ENCODE data around the gene KNTC1. TPM values are rescaled to one million over a fixed set of nuclear protein-coding genes. Genes with fewer than 3 reads are reported as not detected.
A peak's percentile ranks its signal among the peaks of the same experiment; 100 is the strongest.

The KNTC1 gene
- total and polyA plus RNA-seq, 2 of the 8 experiments (the other 6 are each of a cell fraction or from before 2014, with no cell fraction given), result 52.7 to 80.2 TPM

- ChIA-PET POLR2A (ENCODE audit: partially characterized antibody) (interaction anchor here (47.9 to 49.0 kb wide), 2 partner anchors 1 to 21 kb away, joined by 1221 read pairs; partner anchors contain the start of genes KNTC1, RSRC2 and ZCCHC8), CTCF (ENCODE audit: partially characterized antibody) (no interaction called here)
- Histone ChIP-seq H3K23ac (ENCODE audit: insufficient read length) (no peak overlapping the region), H2AFZ (ENCODE audit: low read length) (no peak overlapping the region), H4K91ac (replicated peaks; ENCODE audit: insufficient read length, low read length) (no peak overlapping the region), H3K27me3 (replicated peaks in 1 of 4; ENCODE audit: control insufficient read depth in 3 of 4, extremely low read depth in 1 of 4, insufficient read depth in 3 of 4, low read length in 3 of 4) (no peaks in the 10 kb centered on the region), H3K4me3 (ENCODE audit: extremely low read depth in 1 of 4, insufficient read depth in 2 of 4, low read depth in 3 of 4, low read length in 4 of 4) (no peak overlapping the region), H3K23me2 (ENCODE audit: low read depth, low read length) (no peaks in the 10 kb centered on the region), H3K27ac (ENCODE audit: low read depth, low read length) (no peak overlapping the region), H2BK15ac (ENCODE audit: low read length) (no peak overlapping the region), H3K9me3 (ENCODE audit: insufficient read depth in 2 of 2, low read depth in 1 of 2, low read length in 1 of 2) (no peaks in the 10 kb centered on the region), H3K18ac (ENCODE audit: extremely low read depth, low read length) (no peak overlapping the region), H2BK120ac (replicated peaks; ENCODE audit: low read depth, low read length) (no peak overlapping the region), H3K14ac (ENCODE audit: insufficient read length) (no peak overlapping the region), H4K8ac (ENCODE audit: extremely low read depth, insufficient read depth, low read length) (no peak overlapping the region; the same call in 1 of the 2 replicates), H3K4ac (replicated peaks; ENCODE audit: insufficient read length, low read depth, low read length) (no peak overlapping the region), H3K36me3 (ENCODE audit: control insufficient read depth in 2 of 4, insufficient read depth in 4 of 4, low read length in 3 of 4) (peaks cover 36 to 73% (median 55%) of the 10 kb centered on the region in 4 experiments), H2BK20ac (ENCODE audit: low read length) (no peak overlapping the region), H3K9ac (replicated peaks in 1 of 4; ENCODE audit: extremely low read depth in 1 of 4, low read depth in 3 of 4, low read length in 3 of 4) (no peak overlapping the region; a peak in 1 of 7 replicates), H3K4me2 (ENCODE audit: insufficient read depth in 1 of 2, low read depth in 2 of 2, low read length in 2 of 2) (no peak overlapping the region), H2BK12ac (ENCODE audit: low read depth, low read length) (no peak overlapping the region), H2BK5ac (ENCODE audit: low read depth, low read length) (no peak overlapping the region), H3K79me1 (ENCODE audit: low read depth, low read length) (no peaks in the 10 kb centered on the region; the same call in 1 of the 2 replicates), H4K20me1 (replicated peaks in 1 of 2; ENCODE audit: control insufficient read depth in 1 of 2, insufficient read depth in 2 of 2, low read length in 2 of 2) (peaks cover 0 to 6% of the 10 kb centered on the region in 2 experiments), H3K79me2 (ENCODE audit: control insufficient read depth in 1 of 2, insufficient read depth in 2 of 2, low read length in 2 of 2) (no peaks in the 10 kb centered on the region), H3K56ac (replicated peaks; ENCODE audit: insufficient read length, low read depth, low read length) (no peak overlapping the region), H3K4me1 (replicated peaks in 1 of 4; ENCODE audit: control insufficient read depth in 3 of 4, insufficient read depth in 4 of 4, low read length in 3 of 4) (0 out of 7 replicates have a peak, but pooled peaks cover 0 to 3% (median 0%) of the 10 kb centered on the region in 4 experiments), H4K5ac (ENCODE audit: insufficient read length, low read depth, low read length) (no peak overlapping the region), H2AK5ac (ENCODE audit: low read depth, low read length) (no peak overlapping the region)
- 95% methylated on average over 11 of the region's 11 CpGs; no CpG with 5 or more reads in 1 of the 2 experiments for WGBS, 2 experiments (ENCODE audit: extremely low coverage in 1 of 2, insufficient coverage in 1 of 2, insufficient read length in 1 of 2, insufficient replicate concordance in 2 of 2, low coverage in 1 of 2, low lambda C conversion rate in 2 of 2, missing lambda C conversion rate in 1 of 2)
- DNase-seq (ENCODE audit: low read depth in 1 of 2, low spot score in 2 of 2), result no peak
- FAIRE-seq, result no peak
- no peak for TF ChIP-seq FOSL1 (IDR thresholded peaks at IDR 0.05; ENCODE audit: insufficient read depth, low read depth, low read length)
- TF ChIP-seq POLR2A (IDR thresholded peaks at IDR 0.05; ENCODE audit: control extremely low read depth in 1 of 2, low read depth in 2 of 2, low read length in 2 of 2), result peak in 1 of 2 experiments; percentile 40; a peak in 1 of 3 replicates
- TF ChIP-seq PHF8 (conservative IDR thresholded peaks at IDR 0.05; ENCODE audit: low read depth, low read length), result no peak
- TF ChIP-seq RAD21 (IDR thresholded peaks at IDR 0.05 in 1 of 2, conservative IDR thresholded peaks at IDR 0.05 in 1 of 2; ENCODE audit: low read depth in 2 of 2, low read length in 2 of 2), result no peak
- TF ChIP-seq HDAC6 (IDR thresholded peaks at IDR 0.05; ENCODE audit: low read depth, low read length), result no peak
- no peak for TF ChIP-seq POLR2AphosphoS5 (IDR thresholded peaks at IDR 0.05; ENCODE audit: low read depth, low read length)
- TF ChIP-seq TAF1 (IDR thresholded peaks at IDR 0.05; ENCODE audit: low read depth, low read length), result no peak
Measured at GRCh38 chr12:122505419-122506051, 21.5 kb upstream of the KNTC1 start.
